Breast epithelium (tissue), 4 donors: ENCODE results near the gene ANXA2R. TPM values are rescaled to one million over a fixed set of nuclear protein-coding genes. Genes with fewer than 3 reads are reported as not detected.
A peak's percentile ranks its signal among the peaks of the same experiment; 100 is the strongest.

Experiments used
- DNase-seq, 2 donors: peaks; one replicate each; pipeline ENCODE4 v3.0.0-alpha.2; 2019; ENCODE audit warnings: low spot score in 2 of 2
- H3K27ac ChIP-seq, 2 donors: fragments of 200-600 bp; sonication (generic) in 1 of 2; one replicate each; pipeline ENCODE4 v1.5.1; 2016 to 2019; ENCODE audit warnings: mild to moderate bottlenecking in 1 of 2
- H3K27me3 ChIP-seq, 2 donors: fragments of 200-600 bp; sonication (generic) in 1 of 2; one replicate each; pipeline versions ENCODE4 v1.5.1 to v1.6.0; 2017 to 2019; ENCODE audit warnings: control low read depth in 1 of 2, mild to moderate bottlenecking in 1 of 2
- H3K36me3 ChIP-seq: fragments of 200-600 bp; one replicate; pipeline ENCODE4 v1.5.1; 2019
- H3K4me1 ChIP-seq, 2 donors: fragments of 200-600 bp; sonication (generic); one replicate each; pipeline ENCODE4 v1.5.1; 2016 to 2019; ENCODE audit warnings: control low read depth in 1 of 2
- H3K4me3 ChIP-seq, 3 donors: fragments of 200-600 bp; sonication (generic); 1 replicate in 2 of 3; 2 replicates in 1 of 3; pipeline ENCODE4 v1.5.1; 2016 to 2019; ENCODE audit warnings: mild to moderate bottlenecking in 3 of 3, moderate library complexity in 2 of 3
- H3K9me3 ChIP-seq, 2 donors: fragments of 200-600 bp; sonication (generic) in 1 of 2; one replicate each; pipeline ENCODE4 v1.5.1; 2016 to 2019; ENCODE audit warnings: control low read depth in 1 of 2
- POLR2A ChIP-seq: fragments of 450-650 bp; IDR thresholded peaks from one replicate; pipeline ENCODE4 v1.6.1; 2016; ENCODE audit warnings: antibody characterized with exemption, mild to moderate bottlenecking, moderate library complexity
- POLR2AphosphoS5 ChIP-seq, 3 donors: sonication (generic); formaldehyde crosslinking; IDR thresholded peaks; one replicate each; pipeline ENCODE4 v1.6.1; 2017; ENCODE audit warnings: antibody characterized with exemption in 3 of 3
- intact Hi-C: fragments of 100-400 bp; cut with DNase I; formaldehyde crosslinking; loops from one replicate; pipeline ENCODE4 v1.15.1; 2023; ENCODE audit warnings: low total_unique reads
- total RNA-seq, 3 donors: library from RNA; depleted of rRNA; stranded (reverse); fragments of >200 nt; gene quantifications; one replicate each; pipeline ENCODE4 v1.1.0, GENCODE V29; 2016
- TF ChIP-seq, protein P1 (sequence below), 3 donors: fragments of 450-650 bp; IDR thresholded peaks; one replicate each; pipeline ENCODE4 v1.5.1; 2016 to 2017; ENCODE audit warnings: antibody characterized with exemption in 3 of 3, mild to moderate bottlenecking in 3 of 3, moderate library complexity in 3 of 3

ANXA2R gene
- total RNA-seq, 3 donors from 2014 or later = 3.2 to 5.4 (median 4.6) TPM

- Histone ChIP-seq H3K4me3 (peak overlapping the region; percentile 61 to 84 (median 72)), H3K9me3 (peaks cover 0 to 27% of the 10 kb centered on the region in 2 donors), H3K36me3 (no peaks in the 10 kb centered on the region), H3K27ac (peak overlapping the region; percentile 91 to 98), H3K27me3 (peaks cover 0 to 55% of the 10 kb centered on the region in 2 donors), H3K4me1 (no peaks in the 10 kb centered on the region)
- no peak for DNase-seq
- intact Hi-C loops = no loop called here
- no peak for TF ChIP-seq POLR2A
- no peak for TF ChIP-seq POLR2AphosphoS5 (IDR thresholded peaks at IDR 0.05)
- TF ChIP-seq, protein P1, sequence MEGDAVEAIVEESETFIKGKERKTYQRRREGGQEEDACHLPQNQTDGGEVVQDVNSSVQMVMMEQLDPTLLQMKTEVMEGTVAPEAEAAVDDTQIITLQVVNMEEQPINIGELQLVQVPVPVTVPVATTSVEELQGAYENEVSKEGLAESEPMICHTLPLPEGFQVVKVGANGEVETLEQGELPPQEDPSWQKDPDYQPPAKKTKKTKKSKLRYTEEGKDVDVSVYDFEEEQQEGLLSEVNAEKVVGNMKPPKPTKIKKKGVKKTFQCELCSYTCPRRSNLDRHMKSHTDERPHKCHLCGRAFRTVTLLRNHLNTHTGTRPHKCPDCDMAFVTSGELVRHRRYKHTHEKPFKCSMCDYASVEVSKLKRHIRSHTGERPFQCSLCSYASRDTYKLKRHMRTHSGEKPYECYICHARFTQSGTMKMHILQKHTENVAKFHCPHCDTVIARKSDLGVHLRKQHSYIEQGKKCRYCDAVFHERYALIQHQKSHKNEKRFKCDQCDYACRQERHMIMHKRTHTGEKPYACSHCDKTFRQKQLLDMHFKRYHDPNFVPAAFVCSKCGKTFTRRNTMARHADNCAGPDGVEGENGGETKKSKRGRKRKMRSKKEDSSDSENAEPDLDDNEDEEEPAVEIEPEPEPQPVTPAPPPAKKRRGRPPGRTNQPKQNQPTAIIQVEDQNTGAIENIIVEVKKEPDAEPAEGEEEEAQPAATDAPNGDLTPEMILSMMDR (IDR thresholded peaks at IDR 0.05) = no peak
Observed at GRCh38 chr5:42991404-42992087, 48.6 kb downstream of the ANXA2R start.

DNA sequence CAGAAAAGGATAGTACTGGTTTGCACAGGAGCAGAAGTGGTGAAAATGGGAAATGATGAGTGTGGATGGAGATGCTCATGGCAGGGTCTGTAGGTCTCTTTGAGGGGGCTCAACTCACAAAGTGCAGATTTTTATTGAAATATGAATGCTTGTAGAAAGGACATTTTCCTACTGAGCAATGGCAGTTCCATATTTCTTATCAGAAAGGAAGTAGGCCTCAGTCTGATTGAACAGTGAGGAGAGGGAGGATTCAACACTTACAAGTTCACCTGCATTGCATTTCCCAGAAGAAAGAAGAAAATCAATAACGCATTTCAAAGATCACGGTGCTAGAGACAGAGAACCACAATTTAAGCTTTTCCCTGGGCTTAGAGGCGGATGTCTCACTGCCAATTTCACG lies 49.2 kb downstream of the ANXA2R start:
- H3K27me3 ChIP-seq = peaks cover 0 to 48% of the 10 kb centered on the region in 2 donors
- H3K4me3 ChIP-seq = peak overlapping the region; percentile 61 to 84 (median 72)
- H3K27ac ChIP-seq = peak overlapping the region; percentile 91 to 98
- H3K9me3 ChIP-seq = peaks cover 0 to 27% of the 10 kb centered on the region in 2 donors
- no peak for DNase-seq
- no peaks in the 10 kb centered on the region for H3K36me3 ChIP-seq
- H3K4me1 ChIP-seq = no peaks in the 10 kb centered on the region
- TF ChIP-seq, protein P1 (IDR thresholded peaks at IDR 0.05) = no peak
- TF ChIP-seq POLR2A = no peak
- TF ChIP-seq POLR2AphosphoS5 (IDR thresholded peaks at IDR 0.05) = no peak
- intact Hi-C loops = no loop called here

Other genes starting within 250 kb of the ANXA2R start
- 1,000 to 10,000 TPM in 2 of 3 donors, 100 to 1,000 TPM in 1; 509 to 1,868 (median 1,002) TPM for gene SELENOP, start 228.4 kb downstream of the ANXA2R start, total RNA-seq
- gene ZNF131, start 80.6 kb upstream of the ANXA2R start, total RNA-seq = 10 to 100 TPM; 32.6 to 53.9 (median 45.9) TPM
- under 1 TPM; 0.29 to 0.48 (median 0.33) TPM for gene NIM1K, start 151.9 kb upstream of the ANXA2R start, total RNA-seq